Progenitor cell of endocrine pancreas (in vitro differentiated cells): ENCODE results near the gene TMEM252. TPM values are rescaled to one million over a fixed set of nuclear protein-coding genes. Genes with fewer than 3 reads are reported as not detected.

Source experiments
- DNase-seq: peaks from one replicate; pipeline ENCODE4 v3.0.0; 2021; ENCODE audit warnings: low spot score; ENCODE audit not compliant: unreplicated experiment
- H3K27ac Mint-ChIP-seq: 2 replicates; pipeline ENCODE4 v1.8.0; 2021; ENCODE audit warnings: mild to moderate bottlenecking, moderate library complexity, mixed read lengths
- H3K27me3 Mint-ChIP-seq: 2 replicates; pipeline ENCODE4 v1.8.0; 2021; ENCODE audit warnings: mixed read lengths
- H3K36me3 Mint-ChIP-seq: 2 replicates; pipeline ENCODE4 v1.8.0; 2022; ENCODE audit warnings: mixed read lengths; ENCODE audit not compliant: insufficient read depth
- H3K4me1 Mint-ChIP-seq: 2 replicates; pipeline ENCODE4 v1.8.0; 2021; ENCODE audit warnings: low read depth, mixed read lengths
- H3K4me3 Mint-ChIP-seq: 2 replicates; pipeline ENCODE4 v1.8.0; 2021; ENCODE audit warnings: low read depth, mild to moderate bottlenecking, moderate library complexity, mixed read lengths
- H3K9me3 Mint-ChIP-seq: 2 replicates; pipeline ENCODE4 v1.8.0; 2021; ENCODE audit warnings: low read depth, mixed read lengths
- CTCF ChIP-seq: fragments of 200-600 bp; sonication (generic); IDR thresholded peaks from one replicate; pipeline ENCODE4 v1.5.0; 2021; ENCODE audit warnings: antibody characterized with exemption, mild to moderate bottlenecking; ENCODE audit not compliant: unreplicated experiment
- total RNA-seq: library from RNA; stranded (reverse); gene quantifications from 2 replicates; pipeline ENCODE4 v1.2.1, GENCODE V29; 2021

The TMEM252 gene
- total RNA-seq, 1 donor from 2014 or later, result not detected

DNA sequence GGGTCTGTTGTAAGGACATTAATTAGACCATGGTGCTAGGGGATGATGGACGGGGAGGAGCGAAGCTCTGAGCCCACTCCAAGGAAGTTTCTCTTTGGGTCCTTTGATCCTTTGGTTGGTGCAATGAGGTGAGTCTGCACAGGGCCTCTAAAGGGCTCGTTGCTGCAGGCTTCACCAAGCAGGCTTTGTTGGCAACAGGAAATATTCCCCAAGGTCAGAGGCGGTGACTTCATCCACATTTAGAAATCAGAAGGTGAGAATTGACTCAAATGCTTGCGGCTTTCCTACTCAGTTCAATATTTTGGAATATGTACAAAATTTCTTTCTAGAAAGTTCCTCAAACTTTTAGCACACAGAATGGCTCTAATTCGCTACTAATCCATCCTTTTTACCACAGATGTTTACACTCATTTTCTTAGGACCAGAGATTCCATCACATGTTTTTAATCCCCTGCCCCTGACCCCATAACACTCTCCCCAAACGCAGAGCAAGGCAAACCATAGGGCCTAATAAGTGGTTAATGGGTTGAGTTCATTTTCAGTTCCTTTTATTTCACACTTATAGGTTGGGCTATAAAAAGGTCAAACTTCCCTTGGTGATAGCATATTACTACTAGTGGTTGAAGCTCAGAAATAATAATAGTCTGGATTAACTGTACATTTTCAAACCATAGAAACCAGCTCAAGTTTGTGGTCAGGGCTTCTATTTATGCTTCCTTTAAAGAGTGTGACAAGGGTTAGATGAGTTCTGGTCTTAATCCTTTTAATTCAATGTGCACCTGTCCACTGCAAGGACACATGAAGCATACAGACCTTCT is 37.3 kb upstream of the TMEM252 start:
- H3K36me3 Mint-ChIP-seq, result no peaks in the 10 kb centered on the region
- H3K9me3 Mint-ChIP-seq, result no peaks in the 10 kb centered on the region
- no peak overlapping the region for H3K27ac Mint-ChIP-seq
- H3K4me3 Mint-ChIP-seq, result no peak overlapping the region
- DNase-seq, result no peak
- H3K27me3 Mint-ChIP-seq, result peaks cover 4% of the 10 kb centered on the region
- no peaks in the 10 kb centered on the region for H3K4me1 Mint-ChIP-seq
- TF ChIP-seq CTCF, result no peak

DNA sequence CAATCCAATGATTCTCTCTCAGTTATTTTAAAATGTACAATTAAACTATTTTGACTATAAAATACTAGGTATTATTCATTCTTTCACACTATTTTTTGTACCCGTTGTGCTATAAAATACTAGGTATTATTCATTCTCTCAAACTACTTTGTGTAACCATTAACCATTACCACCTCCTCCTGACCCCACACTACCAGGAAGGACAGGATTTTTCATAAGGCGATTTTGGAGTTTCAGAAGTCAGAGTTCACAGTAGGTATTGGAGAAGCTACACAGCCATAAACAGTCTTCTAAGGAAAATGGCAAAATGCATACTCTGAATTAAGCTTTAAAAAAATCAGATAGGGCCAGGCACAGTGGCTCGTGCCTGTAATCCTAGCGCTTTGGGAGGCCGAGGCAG is 35.1 kb upstream of the TMEM252 start:
- Mint-ChIP-seq H3K27ac (no peak overlapping the region), H3K27me3 (no peaks in the 10 kb centered on the region), H3K4me3 (no peak overlapping the region), H3K9me3 (no peaks in the 10 kb centered on the region), H3K36me3 (no peaks in the 10 kb centered on the region), H3K4me1 (no peaks in the 10 kb centered on the region)
- no peak for TF ChIP-seq CTCF
- no peak for DNase-seq

- no peak overlapping the region for H3K27ac Mint-ChIP-seq
- H3K27me3 Mint-ChIP-seq, result peaks cover 3% of the 10 kb centered on the region
- H3K4me3 Mint-ChIP-seq, result no peak overlapping the region
- no peak for DNase-seq
- no peaks in the 10 kb centered on the region for H3K4me1 Mint-ChIP-seq
- no peak for TF ChIP-seq CTCF
- H3K9me3 Mint-ChIP-seq, result no peaks in the 10 kb centered on the region
- H3K36me3 Mint-ChIP-seq, result no peaks in the 10 kb centered on the region
Observed at GRCh38 chr9:68574150-68574549, 33.5 kb upstream of the TMEM252 start.

DNA sequence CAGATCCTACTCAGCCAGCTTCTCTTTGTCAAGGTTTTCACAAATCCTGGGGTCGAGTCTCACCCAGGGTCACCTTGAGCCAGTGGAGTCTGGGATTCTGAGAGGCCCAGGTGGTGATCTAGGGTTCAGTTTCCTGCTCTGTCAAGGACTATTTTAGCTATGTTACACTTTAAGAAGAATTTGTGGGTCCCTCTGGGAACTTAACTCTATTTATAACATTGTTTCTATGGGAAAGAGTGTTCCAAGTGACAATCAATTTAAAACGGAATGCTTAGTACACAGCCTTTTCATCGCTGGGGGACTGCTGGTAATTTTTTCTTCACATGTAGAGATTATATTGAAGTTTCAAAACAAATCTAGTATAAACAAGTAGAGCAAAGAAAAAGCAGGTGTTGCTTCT is 26.9 kb upstream of the TMEM252 start:
- no peaks in the 10 kb centered on the region for H3K9me3 Mint-ChIP-seq
- no peak overlapping the region for H3K4me3 Mint-ChIP-seq
- no peak for TF ChIP-seq CTCF
- H3K27ac Mint-ChIP-seq, result no peak overlapping the region
- H3K36me3 Mint-ChIP-seq, result no peaks in the 10 kb centered on the region
- peaks cover 1% of the 10 kb centered on the region for H3K4me1 Mint-ChIP-seq
- H3K27me3 Mint-ChIP-seq, result peaks cover 19% of the 10 kb centered on the region
- no peak for DNase-seq

DNA sequence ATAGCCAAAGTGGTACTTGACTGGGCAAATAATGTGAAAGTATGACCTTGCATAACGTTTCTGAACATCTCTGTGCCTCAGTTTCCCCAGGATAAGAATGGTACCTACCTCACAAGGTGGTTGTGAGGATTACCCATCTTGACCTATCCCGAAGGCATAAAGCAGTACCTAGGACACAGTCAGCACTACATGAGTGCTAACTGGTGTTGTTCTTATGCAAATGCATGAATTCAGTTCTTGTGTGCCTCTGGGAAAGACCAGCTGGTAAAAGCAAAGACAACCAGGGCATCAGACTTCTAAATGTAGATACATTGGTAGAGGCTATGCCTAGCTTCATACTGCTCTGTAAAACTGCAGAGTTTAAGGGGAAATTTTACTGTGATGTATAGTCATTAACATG is 21.8 kb upstream of the TMEM252 start:
- no peak overlapping the region for H3K4me3 Mint-ChIP-seq
- no peak for TF ChIP-seq CTCF
- H3K27ac Mint-ChIP-seq, result no peak overlapping the region
- no peaks in the 10 kb centered on the region for H3K36me3 Mint-ChIP-seq
- peaks cover 37% of the 10 kb centered on the region for H3K27me3 Mint-ChIP-seq
- peaks cover 1% of the 10 kb centered on the region for H3K4me1 Mint-ChIP-seq
- H3K9me3 Mint-ChIP-seq, result no peaks in the 10 kb centered on the region
- DNase-seq, result no peak
